Activated T-cell treated with anti-CD3 and anti-CD28 coated beads, Interleukin-2, amount 50 U/mL, for 1 hour (primary cell): ENCODE measurements around the gene HAPLN2.
"Not testable (repeated sequence)": the region's sequence is repeated elsewhere in the genome, so short reads cannot be mapped to it uniquely, and the experiment has no call there.

Experiments used
- DNase-seq: peaks from one replicate; pipeline ENCODE4 v3.0.0-alpha.2; 2020

Gene HAPLN2

GRCh38 chr1:156618853-156619581 is at the start of gene HAPLN2:
Gene HAPLN2, plus strand, starts transcription at chr1:156619415. Its CDS starts 4,076 bp downstream, at chr1:156623491.
- peak; percentile 44 for DNase-seq

DNA sequence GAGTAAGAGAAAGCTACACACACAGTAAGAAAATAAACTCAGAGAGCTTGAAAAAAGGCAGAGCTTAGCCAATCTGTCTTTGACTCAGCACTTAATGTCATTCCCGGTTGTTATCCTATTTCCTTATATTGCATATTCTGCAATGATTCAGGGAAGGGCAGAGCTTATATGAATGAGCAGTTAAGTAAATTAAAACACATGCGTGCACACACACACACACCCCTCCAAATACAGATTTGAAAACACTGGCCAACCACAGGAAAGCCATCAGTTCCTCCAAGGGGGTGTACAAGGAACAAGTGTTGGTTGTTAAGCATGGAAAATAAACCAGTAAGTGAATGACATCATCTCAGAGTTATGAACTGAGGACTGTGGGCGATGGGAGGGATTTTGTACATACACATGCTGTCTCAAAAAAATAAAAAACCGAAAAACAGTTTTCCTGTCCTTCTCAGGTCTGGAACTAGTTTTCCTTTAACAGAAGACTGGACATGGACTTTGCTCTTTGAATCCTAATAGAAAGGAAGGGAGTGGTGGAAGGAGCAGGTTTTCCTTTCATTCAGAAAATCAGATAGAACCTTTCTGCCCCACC is 47.9 kb upstream of the HAPLN2 start:
- no peak for DNase-seq

DNA sequence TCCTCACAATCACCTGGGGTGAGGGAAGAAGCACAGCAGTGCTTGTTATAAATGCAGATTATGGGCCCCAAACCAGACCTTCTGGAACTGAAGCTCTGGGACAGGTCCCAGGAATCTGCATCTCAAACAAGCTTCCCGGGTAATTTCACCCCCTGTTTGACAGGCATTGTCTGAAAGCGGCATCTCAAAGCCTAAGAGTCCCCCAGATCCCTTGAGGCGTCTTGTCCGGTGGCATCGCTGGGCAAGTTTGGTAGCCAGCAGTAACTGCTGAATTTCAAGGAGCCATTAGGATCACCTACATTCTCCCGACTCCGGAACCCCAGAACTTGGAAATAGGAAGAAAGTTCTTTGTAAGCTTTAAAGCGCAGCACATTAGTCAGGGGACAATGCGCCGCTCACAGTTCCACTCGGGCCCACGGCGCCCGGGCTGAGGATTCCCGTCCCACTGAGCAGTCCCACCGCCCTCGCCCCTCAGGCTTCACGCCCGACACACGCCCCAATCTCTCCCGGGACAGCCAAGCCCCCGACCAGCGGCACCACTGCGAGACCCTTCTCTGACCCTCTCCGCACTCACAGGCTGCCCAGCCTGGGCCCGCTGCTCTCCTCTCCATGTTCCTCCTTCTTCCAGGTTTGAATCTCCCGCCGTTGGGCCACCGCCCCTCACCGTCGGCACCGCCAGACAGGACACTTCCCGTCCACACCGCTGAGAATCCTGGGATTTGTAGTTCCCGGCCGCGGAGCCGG is 47.1 kb upstream of the HAPLN2 start, which contains the start of gene IQGAP3:
IQGAP3 (minus strand) TSS at position 647 of the 744 bp plus-strand sequence; CDS start at position 611, 36 bp downstream.
- DNase-seq = peak; percentile 72

DNA sequence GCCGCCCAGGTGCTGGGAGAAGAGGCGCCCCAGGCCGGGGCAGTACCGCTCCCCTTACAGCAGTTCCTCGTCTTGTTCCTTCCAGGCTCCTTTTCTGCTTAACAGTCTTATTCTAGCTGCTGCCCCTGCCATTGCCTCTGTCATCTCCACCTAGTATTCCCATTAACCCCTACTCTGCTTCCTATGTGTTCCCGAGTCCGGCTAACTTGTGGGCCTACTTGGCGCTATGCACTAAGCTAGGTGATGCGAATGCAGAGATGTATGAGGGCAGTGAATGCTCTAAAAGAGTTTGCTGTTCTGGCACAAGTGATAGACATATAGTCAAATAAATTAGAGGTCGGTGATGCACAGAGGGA is 46.6 kb upstream of the HAPLN2 start:
- DNase-seq = no peak

DNA sequence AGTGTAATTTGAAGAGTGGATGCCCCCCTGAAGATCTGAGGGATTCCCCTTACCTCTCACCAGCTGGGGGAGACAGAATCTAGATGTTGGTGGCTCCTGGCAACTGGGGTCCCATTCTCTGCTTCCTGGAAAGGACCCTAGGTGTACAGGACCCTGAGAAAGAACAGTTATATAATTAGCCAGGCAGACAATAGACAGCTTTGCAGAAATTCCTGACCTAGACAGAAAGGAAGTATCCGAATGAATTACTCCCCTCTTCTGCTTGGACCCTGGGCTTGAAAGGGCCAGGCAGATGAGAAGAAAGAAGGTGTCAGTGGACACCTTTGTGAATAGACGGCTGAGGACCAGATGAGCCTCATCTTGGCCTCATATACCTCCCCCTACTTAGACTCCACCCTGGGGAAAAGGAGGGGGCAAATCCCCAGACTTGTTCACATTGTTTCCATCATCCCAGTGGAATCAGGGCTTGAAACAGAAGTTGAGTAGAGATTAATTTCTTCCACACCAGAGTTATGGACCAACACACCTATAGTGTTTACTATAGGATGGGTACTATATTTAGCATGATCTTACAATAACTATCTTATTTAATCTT is 45.1 kb upstream of the HAPLN2 start:
- DNase-seq = no peak

DNA sequence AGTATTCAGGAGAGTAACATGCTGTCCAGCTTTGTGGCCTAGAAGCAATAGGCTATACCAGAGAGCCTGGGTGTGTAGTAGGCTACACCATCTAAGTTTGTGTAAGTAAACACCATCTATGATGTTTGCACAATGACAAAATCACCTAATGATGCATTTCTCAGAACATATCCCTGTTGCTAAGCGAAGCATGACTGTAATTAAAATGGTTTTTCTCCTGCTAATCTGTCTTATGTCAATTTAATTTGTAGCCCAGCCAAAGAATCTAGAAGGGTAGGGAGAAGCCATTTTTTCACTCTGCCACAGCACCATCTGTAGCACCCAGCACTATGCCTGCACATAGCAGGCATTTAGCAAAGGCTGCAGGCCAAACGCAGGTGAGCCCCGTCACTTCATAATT is 41.7 kb upstream of the HAPLN2 start:
- no peak for DNase-seq

DNA sequence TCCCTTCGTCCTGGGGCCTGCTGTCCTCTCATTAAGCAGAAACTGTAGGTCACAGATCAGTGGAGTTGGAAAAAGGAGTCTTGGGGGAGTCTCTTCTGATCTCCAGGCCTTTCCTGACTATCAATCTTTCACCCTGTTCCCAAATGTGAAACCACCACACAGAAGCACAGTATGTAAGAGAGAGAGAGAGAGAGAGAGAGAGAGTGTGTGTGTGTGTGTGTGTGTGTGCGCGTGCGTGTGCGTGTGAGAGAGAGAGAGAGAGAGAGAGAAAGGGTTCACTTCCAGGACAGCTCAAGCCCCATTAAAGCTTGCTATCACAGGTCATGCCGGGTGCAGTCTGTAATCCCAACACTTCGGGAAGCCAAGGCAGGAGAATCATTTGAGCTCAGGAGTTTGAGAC is 41.2 kb upstream of the HAPLN2 start:
- no peak for DNase-seq

GRCh38 chr1:156579472-156579871 is 39.7 kb upstream of the HAPLN2 start, which contains the start of gene TTC24:
Gene TTC24, plus strand, starts transcription at chr1:156579723. Its CDS starts 1,642 bp downstream, at chr1:156581365.
- DNase-seq = no peak

DNA sequence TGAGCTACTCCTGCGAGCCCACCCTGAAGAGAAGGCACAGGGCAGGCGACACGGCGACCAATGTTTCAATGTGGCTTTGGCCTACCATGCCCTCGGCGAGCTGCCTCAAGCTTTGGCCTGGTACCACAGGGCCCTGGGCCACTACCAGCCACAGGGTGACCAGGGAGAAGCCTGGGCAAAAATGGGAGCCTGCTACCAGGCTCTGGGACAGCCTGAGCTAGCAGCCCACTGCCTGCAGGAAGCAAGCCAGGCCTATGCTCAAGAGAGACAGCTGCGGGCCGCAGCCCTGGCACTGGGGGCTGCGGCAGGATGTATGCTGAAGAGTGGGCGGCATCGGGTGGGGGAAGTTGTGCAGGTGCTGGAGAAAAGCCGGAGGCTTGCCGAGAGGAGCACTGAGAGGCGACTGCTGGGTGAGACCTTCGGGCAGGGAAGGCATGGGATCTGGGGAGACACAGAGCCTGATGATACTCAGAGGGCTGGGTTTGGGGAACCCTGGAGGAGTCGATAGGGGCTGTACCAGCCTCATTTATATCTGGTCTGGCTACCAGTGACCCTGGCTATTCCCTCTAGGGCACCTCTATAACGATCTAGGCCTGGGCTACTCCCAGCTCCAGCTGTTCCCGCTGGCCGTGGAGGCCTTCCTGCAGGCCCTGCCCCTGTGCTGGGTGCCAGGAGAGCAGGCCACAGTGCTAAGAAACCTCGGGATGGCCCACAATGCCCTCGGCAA is 37.4 kb upstream of the HAPLN2 start:
- DNase-seq = peak; percentile 57

GRCh38 chr1:156582388-156583017 is 36.7 kb upstream of the HAPLN2 start:
- peak; percentile 28 for DNase-seq

- peak; percentile 57 for DNase-seq
These were observed 35.2 kb upstream of the HAPLN2 start for GRCh38 chr1:156583821-156584622.

DNA sequence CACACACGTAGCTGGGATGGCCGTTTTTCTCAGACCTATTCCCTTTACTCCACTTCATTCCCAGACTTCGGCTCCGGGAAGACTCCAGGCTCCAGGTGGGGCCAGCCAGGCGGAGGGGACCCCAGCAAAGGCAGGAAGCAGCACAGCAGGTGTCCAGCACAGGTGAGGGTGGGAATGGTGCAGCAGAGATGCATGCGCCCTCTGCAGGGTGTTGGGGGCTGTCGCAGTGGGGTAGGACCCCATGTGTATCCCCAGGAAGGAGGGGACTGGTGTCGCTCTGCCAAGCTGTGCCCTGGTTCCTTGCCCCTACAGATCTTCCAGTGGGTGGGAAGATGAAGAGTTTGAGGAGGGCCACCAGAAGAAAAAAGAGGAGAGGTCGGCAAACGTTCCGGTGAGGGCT is 34.4 kb upstream of the HAPLN2 start:
- DNase-seq = no peak

- DNase-seq = no peak
These were observed 32.9 kb upstream of the HAPLN2 start for GRCh38 chr1:156586323-156586722.

DNA sequence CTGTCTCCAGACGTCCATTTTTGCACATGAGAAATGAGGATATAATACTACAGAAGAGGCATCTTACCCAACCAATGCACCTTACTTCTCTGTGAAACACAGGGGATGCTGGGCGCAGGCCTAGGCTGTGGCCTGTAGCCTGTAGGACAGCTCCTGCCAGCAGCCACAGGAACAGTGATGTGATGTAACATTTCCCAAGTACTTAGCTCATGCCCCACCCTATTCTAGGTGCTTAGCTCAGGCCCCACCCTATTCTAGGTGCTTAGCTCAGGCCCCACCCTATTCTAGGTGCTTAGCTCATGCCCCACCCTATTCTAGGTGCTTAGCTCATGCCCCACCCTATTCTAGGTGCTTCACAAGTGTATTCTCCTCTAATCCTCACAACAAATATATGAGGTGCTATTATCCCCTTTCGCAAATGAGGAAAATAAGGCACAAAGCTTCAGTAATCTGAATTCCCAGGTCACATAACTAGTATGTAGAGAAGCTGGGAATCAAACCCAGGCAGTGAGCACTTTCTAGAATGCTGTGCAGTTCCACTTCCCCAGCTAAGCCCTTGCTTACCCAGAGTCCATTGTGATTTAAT is 32.2 kb upstream of the HAPLN2 start:
- no peak for DNase-seq

DNA sequence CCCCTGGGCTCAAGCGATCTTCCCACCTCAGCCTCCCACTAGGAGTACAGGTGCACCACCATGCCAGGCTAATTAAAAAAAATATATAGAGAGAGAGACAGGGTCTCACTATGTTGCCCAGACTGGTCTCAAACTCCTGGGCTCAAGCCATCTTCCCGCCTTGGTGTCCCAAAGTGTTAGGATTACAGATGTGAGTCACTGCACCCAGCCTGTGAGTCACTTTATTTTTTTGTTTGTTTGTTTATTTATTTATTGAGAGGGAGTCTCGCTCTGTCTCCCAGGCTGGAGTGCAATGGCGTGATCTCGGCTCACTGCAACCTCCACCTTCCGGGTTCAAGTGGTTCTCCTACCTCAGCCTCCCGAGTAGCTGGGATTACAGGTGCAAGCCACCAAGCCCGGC is 31.3 kb upstream of the HAPLN2 start:
- not testable (repeated sequence) for DNase-seq

DNA sequence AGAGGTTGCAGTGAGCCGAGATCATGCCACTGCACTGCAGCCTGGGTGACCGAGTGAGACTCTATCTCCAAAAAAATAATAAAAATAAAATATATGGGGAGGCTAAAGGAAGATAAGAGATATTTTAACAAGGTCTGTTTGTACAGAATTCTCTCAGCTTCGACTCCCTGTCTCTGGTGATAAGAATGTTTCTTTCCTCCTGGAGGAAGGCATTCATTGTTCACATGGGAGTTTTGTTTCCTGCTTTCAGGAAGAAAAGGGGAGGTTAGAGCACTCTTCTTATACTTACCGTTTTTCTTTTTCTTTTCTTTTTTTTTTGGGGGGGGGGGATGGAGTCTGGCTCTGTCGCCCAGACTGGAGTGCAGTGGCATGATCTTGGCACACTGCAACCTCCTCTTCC is 29.7 kb upstream of the HAPLN2 start:
- DNase-seq = no peak

- DNase-seq = no peak
These were observed 28.7 kb upstream of the HAPLN2 start for GRCh38 chr1:156590326-156591180.

DNA sequence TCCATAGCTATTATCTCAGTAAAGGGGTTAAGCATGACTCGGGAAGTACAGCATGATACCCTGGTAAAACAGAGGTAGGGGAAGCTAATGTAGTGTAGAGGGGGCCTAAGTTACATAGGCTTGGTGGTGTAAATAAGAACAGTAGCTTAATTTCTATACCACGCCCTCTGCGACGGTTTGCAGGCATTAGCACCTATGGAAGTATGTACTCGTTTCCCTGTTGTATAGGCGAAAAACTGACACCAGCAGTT is 28.1 kb upstream of the HAPLN2 start:
- no peak for DNase-seq

DNA sequence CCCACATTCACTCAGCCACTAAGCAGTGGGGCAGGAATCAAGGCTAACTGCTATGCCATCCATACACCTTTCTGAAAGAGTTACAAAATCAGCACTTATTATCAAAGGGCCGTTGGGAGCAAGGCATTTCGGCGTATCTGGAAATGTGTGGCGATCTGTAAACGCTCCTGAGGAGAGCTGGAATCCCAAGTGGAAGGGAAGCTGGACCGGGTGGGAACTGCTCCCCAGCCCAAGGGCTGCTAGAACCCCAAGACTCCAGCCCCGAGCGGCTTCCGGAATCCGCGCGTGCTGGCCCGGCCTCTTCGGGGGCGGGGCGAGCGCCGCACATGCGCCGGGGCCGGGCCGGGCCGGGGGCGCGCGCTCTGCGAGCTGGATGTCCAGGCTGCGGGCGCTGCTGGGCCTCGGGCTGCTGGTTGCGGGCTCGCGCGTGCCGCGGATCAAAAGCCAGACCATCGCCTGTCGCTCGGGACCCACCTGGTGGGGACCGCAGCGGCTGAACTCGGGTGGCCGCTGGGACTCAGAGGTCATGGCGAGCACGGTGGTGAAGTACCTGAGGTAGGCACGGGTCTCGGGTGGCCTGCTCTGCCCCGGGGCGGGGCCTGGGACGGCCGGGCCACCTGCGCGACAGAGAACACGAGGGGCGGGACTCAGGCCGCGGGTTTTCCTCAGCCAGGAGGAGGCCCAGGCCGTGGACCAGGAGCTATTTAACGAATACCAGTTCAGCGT is 27.6 kb upstream of the HAPLN2 start, which contains the start of gene NAXE:
NAXE (plus strand) TSS at position 345 of the 726 bp plus-strand sequence; CDS start at position 374, 29 bp downstream.
- DNase-seq = peak; percentile 78
